Activated gamma-delta T cell treated with anti-CD3 and anti-CD28 coated beads, Interleukin-2, amount 50 U/mL, for 16 hours (primary cell): ENCODE results near the gene ZNF354C.

Experiments
- DNase-seq: peaks from one replicate; pipeline ENCODE4 v3.0.0-alpha.2; 2020; ENCODE audit warnings: low read depth

The ZNF354C gene

DNA sequence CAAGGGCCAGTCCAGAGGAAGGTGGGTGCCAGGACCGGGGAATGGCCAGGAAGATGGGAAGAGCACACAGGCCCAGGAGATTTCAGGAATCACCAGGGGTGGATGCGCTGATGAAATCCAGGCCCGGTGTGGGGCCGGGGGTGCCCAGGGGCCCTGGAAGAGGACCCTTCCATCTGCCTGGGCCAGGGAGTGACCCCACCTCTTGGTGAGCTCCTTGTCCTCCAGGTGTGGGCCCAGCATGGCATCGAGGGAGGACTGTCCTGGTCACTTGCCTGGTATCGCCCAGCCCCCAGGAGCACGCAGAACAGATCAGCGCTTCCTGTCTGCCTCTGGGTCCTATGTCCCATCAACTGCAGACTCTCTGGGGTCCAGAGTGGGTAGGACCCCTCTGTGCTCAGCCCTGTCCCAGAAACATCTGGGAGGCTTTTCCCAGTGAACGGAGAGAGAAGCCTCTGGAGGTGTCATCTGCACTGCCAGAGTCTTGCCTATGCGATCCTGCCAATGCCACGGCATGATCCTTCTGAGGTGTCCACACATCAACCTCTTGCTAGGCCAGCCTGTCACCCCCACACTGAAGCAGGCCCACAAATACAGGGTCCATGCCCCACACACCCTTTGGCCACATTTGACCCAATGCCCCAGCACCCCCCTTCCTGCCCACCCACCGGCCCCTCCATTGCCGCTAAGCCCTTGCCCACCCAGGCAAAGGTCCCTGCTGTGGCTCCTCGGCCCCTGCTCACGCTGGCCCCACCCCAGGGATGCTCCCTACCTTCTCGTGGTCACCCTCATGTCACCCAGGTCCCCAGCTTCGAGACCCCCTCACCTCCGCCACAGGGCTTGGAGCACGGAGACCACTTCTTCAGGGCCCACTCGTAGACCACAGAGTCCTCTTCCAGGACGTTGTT, 67.2 kb downstream of the ZNF354C start:
- DNase-seq, result no peak

DNA sequence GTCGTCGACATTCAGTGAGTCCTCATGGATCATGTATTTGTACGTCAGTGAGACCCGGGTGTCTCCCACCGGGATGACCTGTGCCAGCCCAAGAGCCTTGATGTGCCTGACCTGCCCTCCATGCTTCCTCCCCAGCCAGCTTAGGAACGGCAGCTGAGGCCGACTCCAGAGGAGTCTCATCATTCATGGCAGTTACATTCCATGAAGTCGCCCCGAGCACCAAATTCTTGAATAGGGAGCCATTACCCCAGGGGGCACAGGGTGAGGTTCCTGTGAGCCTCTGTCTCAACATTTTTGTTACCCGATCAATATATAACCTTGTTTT, 67.8 kb downstream of the ZNF354C start:
- DNase-seq, result no peak

DNA sequence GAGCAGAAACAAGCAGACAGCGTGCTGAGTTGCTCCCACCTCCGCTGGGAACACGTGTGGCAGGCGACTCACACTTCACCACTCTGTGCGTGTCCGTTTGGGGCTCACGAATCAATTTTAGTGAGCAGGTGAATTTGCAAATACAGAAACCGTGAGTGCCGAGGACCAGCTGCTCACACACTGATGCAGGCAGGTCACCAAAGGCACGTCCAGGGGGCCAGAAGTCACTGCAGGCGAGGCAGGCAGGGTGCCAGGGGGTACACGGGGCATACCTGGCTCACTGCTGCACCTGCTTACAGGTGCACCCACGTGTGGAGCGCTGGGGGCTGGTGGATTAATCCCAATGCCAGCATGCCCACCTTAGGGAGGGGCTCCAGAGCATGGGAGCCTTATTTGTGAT, 68.8 kb downstream of the ZNF354C start:
- DNase-seq, result no peak

DNA sequence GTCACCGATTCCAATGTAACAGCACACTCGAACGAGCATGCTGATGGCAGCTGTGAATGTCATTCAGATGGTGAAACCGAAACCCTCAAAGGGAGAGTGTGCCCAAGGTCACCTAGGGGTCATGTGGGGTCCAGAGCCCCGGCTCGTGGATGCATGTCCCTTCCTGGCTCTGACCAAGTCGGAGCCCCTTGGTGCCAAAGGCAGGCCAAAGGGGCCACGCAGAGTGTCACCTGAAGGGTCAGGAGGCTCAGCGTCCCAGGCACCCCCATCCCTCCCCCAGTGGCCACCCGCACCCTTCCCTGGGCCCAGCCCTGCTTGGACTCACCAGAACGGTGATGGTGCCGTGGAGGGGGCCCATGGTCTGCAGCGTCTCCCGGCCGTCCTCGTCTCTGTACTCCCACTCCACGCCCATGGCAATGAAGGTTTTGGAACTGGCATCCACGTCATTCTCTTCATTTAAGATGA, 69.5 kb downstream of the ZNF354C start:
- DNase-seq, result no peak

DNA sequence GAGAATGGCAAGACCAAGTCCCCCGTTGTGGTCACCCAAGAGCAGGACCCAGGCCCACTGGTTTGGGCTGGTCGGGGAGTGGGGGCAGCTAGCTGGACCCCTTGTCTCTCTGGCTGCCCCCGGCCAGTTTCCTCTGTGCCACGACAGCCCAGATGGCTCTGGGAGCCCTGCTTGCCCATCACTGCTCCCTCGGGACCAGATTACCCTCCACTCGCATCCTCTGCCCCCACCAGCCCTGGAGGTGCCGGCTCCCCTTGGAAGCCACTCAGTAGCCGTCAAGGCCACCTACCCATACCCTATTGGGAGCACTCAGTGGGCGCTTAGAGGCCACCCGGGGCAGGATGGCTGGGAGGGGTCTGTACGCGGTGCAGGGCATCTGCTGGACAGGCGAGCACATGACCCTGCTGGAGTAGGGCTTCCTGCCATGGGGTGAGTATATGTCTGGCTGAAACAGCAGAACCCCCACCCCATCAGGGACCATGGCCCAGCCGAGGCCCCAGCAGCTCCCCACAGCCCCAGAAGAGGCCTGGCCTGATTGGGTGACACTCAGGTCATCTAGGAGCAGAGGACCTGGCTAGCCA, 70.0 kb downstream of the ZNF354C start:
- no peak for DNase-seq

DNA sequence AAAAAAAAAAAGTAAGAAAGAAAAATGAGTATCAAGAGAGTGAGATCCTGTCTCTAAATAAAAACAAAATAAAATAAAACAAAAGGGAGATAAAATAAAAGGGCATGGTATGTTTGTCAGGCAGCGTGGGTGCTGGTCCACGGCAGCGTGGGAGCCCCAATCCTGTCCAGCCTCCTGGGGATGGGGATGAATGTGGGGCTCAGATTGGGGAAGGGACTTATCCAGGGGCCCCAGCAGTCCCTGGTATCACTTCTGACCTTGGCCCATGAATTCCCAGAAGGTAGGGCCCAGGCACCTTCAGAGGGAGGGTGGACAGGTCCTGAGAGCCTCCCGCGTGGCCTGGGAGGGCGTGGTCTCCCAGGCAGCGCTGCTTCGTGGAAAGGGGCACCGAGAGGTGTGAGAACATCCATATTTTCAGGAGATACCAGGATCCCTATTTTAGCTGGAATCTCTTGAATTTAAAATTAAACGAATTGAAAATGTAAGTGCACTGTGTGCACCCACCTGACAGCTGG, 71.2 kb downstream of the ZNF354C start:
- DNase-seq, result no peak

DNA sequence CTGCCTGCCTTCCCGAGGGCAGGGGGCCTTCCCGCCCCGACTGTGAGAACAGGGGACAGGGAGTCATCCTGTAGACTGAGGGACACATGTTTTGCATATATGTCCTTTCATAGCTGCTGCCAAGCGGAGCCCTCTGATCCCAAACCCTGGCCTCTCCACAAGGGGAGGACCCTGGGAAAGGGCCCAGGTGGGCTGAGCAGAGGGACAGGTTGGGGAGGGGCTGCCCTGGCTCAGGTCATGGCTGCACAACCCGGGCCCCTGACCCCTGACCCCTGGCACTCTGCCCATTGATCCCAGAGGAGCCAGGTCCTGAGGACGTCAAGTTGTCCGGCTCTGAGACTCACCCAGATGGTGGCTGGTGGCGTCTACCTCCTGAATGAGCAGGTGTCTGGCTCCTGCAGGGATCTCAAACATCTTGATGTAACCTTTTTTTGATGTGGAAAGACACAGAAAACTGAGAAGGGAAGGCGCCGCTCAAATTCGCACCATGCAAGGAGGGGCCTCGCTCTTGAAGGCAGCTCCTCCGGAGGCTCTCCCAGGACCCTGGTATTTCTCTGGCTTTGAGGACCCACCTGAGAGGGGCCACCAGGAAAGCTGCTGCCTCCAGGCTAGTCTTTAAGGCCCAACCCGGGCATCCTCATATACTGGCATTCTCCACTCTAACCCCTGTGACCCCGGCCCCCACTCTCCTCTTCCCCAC, 71.9 kb downstream of the ZNF354C start:
- DNase-seq, result no peak

DNA sequence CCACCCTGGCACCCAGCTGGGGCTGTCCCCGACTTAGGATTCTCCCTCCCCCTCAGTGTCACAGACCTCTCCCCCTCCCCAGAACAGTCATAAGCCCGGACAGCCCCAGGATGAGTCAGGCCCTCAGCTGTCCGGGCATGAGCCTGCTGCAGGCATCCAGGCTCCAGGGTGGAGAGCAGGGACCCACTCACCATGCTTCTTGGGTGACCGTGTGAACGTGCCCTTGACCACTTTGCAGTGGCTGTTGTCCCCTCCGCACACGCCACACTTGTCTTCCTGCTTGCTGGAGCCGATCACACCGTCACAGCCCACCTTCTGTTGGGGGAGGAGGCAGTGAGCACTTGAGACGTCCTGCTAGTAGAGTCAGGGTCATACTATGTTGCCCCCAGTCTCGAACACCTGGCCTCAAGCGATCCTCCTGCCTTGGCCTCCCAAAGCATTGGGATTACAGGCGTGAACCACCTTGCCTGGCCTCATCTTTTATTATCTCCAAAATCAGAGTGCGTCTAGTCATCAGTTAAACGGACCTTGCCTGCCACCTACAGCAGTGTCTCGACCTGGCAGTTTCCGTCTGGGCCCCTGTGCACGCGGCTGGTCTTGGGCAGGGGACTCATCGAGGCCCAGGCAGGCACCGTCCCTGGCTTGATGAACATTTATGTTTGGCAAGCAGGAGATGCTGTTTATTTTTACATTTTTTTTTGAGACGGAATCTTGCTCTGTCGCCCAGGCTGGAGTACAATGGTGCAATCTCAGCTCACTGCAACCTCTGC, 72.6 kb downstream of the ZNF354C start:
- no peak for DNase-seq
